ENCODE results near the gene SLC24A4. TPM values are rescaled to one million over a fixed set of nuclear protein-coding genes. Genes with fewer than 3 reads are reported as not detected.

SLC24A4 gene
- total and polyA plus RNA-seq, 2 experiments from 2014 or later, result 0.46 to 0.50 TPM

GRCh38 chr14:92459030-92459949, 136.3 kb downstream of the SLC24A4 start:
- Histone ChIP-seq H3K36me3 (replicated peaks; ENCODE audit: insufficient read depth, low read depth) (no peaks in the 10 kb centered on the region), H3K27ac (peak overlapping the region; percentile 40), H3K4me3 (no peak overlapping the region), H4K20me1 (ENCODE audit: insufficient read depth, poor library complexity, severe bottlenecking) (no peaks in the 10 kb centered on the region), H3K9me3 (ENCODE audit: low read depth) (no peaks in the 10 kb centered on the region), H3K4me1 (ENCODE audit: insufficient read depth) (no peaks in the 10 kb centered on the region), H3K9me2 (replicated peaks; ENCODE audit: insufficient read depth) (no peaks in the 10 kb centered on the region), H3K4me2 (no peak overlapping the region), H2AFZ (no peak overlapping the region), H3K79me2 (no peaks in the 10 kb centered on the region), H3K27me3 (no peaks in the 10 kb centered on the region)
- TF ChIP-seq CTCF (IDR thresholded peaks at IDR 0.05; ENCODE audit: poor library complexity) (no peak), EZH2 (IDR thresholded peaks at IDR 0.05; ENCODE audit: borderline replicate concordance) (no peak), EZH2phosphoT487 (IDR thresholded peaks at IDR 0.05; ENCODE audit: low read depth, severe bottlenecking, unreplicated experiment) (no peak)
- peak; percentile 25 for DNase-seq (ENCODE audit: low spot score)
- 68% methylated on average over 18 of the region's 18 CpGs for WGBS (ENCODE audit: low lambda C conversion rate, missing lambda C conversion rate)

- 76% methylated on average over 11 of the region's 12 CpGs for WGBS (ENCODE audit: low lambda C conversion rate, missing lambda C conversion rate)
- Histone ChIP-seq H3K9me3 (ENCODE audit: low read depth) (no peaks in the 10 kb centered on the region), H3K27me3 (no peaks in the 10 kb centered on the region), H3K4me1 (ENCODE audit: insufficient read depth) (no peaks in the 10 kb centered on the region), H3K36me3 (replicated peaks; ENCODE audit: insufficient read depth, low read depth) (no peaks in the 10 kb centered on the region), H4K20me1 (ENCODE audit: insufficient read depth, poor library complexity, severe bottlenecking) (no peaks in the 10 kb centered on the region), H2AFZ (no peak overlapping the region), H3K79me2 (no peaks in the 10 kb centered on the region), H3K9me2 (replicated peaks; ENCODE audit: insufficient read depth) (no peaks in the 10 kb centered on the region), H3K4me2 (no peak overlapping the region), H3K4me3 (no peak overlapping the region), H3K27ac (no peak overlapping the region)
- DNase-seq (ENCODE audit: low spot score), result no peak
- TF ChIP-seq EZH2phosphoT487 (IDR thresholded peaks at IDR 0.05; ENCODE audit: low read depth, severe bottlenecking, unreplicated experiment) (no peak), EZH2 (IDR thresholded peaks at IDR 0.05; ENCODE audit: borderline replicate concordance) (no peak), CTCF (IDR thresholded peaks at IDR 0.05; ENCODE audit: poor library complexity) (no peak)
Measured at GRCh38 chr14:92459950-92460421, 137.0 kb downstream of the SLC24A4 start.

GRCh38 chr14:92460541-92460915, 137.6 kb downstream of the SLC24A4 start:
- DNase-seq (ENCODE audit: low spot score), result no peak
- Histone ChIP-seq H3K4me3 (no peak overlapping the region), H3K27ac (no peak overlapping the region)

More at GRCh38 chr14:92460541-92460915, 137.6 kb downstream of the SLC24A4 start:
- no peaks in the 10 kb centered on the region for H4K20me1 ChIP-seq (ENCODE audit: insufficient read depth, poor library complexity, severe bottlenecking)
- H3K79me2 ChIP-seq, result no peaks in the 10 kb centered on the region
- no peaks in the 10 kb centered on the region for H3K4me1 ChIP-seq (ENCODE audit: insufficient read depth)
- no peaks in the 10 kb centered on the region for H3K9me2 ChIP-seq (replicated peaks; ENCODE audit: insufficient read depth)
- no peaks in the 10 kb centered on the region for H3K9me3 ChIP-seq (ENCODE audit: low read depth)
- no peak for TF ChIP-seq EZH2 (IDR thresholded peaks at IDR 0.05; ENCODE audit: borderline replicate concordance)
- TF ChIP-seq EZH2phosphoT487 (IDR thresholded peaks at IDR 0.05; ENCODE audit: low read depth, severe bottlenecking, unreplicated experiment), result no peak
- TF ChIP-seq CTCF (IDR thresholded peaks at IDR 0.05; ENCODE audit: poor library complexity), result no peak
- H3K27me3 ChIP-seq, result no peaks in the 10 kb centered on the region
- no peak overlapping the region for H3K4me2 ChIP-seq
- H3K36me3 ChIP-seq (replicated peaks; ENCODE audit: insufficient read depth, low read depth), result no peaks in the 10 kb centered on the region
- H2AFZ ChIP-seq, result no peak overlapping the region
- WGBS (ENCODE audit: low lambda C conversion rate, missing lambda C conversion rate), result 81% methylated on average over 6 of the region's 6 CpGs

All from hepatocyte (in vitro differentiated cells).